Astrocyte of the spinal cord (primary cell): Measurements from ENCODE around the gene ANKRD7.

ENCODE experiments used
- DNase-seq: peaks from one replicate; pipeline ENCODE4 v3.0.0; 2011; ENCODE audit warnings: low read depth, low spot score
- H3K4me3 ChIP-seq: 2 replicates; pipeline ENCODE4 v1.5.1; 2011; ENCODE audit warnings: low read depth, mild to moderate bottlenecking, low read length, moderate library complexity
- in situ Hi-C: cut with HindIII; loops from 2 replicates; pipeline ENCODE4 v1.10.0; 2017; ENCODE audit warnings: low sequenced_read_pairs
- TF ChIP-seq, protein P1 (sequence below): IDR thresholded peaks from 2 replicates; pipeline ENCODE4 v1.5.1; 2012; ENCODE audit warnings: low read depth, mild to moderate bottlenecking, low read length, inconsistent platforms

The ANKRD7 gene

DNA sequence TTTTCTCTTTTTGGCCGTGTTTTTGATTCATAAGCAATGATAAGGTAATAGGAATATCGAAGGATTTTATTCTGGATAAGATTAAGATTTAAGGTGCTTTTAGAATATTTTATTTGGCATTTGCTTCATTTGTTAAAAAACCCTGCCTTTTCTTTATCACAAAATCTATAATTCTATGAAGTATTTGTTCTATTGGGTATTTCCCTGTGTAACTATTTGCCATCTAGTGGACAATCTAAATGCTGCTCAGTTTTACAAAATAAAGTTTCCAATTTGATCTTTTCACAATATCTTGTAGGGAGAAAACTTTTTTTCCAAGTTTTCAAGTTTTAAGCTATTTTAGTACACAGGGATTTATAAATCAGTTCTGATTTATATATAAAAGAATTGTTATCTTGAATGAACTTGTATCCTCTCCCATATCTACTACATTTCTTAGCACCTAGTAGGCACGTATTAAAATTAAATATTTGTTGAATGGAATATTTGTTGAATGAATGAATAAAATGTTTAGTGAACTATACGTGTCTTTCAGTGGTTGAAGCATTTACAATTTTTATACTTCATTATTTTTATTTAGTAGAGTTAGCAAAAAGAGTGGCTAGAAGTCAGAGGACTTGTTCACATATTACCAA, 26.5 kb downstream of the ANKRD7 start:
- peak; percentile 9 for DNase-seq
- in situ Hi-C loops, result no loop called here
- TF ChIP-seq, protein P1, sequence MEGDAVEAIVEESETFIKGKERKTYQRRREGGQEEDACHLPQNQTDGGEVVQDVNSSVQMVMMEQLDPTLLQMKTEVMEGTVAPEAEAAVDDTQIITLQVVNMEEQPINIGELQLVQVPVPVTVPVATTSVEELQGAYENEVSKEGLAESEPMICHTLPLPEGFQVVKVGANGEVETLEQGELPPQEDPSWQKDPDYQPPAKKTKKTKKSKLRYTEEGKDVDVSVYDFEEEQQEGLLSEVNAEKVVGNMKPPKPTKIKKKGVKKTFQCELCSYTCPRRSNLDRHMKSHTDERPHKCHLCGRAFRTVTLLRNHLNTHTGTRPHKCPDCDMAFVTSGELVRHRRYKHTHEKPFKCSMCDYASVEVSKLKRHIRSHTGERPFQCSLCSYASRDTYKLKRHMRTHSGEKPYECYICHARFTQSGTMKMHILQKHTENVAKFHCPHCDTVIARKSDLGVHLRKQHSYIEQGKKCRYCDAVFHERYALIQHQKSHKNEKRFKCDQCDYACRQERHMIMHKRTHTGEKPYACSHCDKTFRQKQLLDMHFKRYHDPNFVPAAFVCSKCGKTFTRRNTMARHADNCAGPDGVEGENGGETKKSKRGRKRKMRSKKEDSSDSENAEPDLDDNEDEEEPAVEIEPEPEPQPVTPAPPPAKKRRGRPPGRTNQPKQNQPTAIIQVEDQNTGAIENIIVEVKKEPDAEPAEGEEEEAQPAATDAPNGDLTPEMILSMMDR, result peak; percentile 61
- no peak overlapping the region for H3K4me3 ChIP-seq

DNA sequence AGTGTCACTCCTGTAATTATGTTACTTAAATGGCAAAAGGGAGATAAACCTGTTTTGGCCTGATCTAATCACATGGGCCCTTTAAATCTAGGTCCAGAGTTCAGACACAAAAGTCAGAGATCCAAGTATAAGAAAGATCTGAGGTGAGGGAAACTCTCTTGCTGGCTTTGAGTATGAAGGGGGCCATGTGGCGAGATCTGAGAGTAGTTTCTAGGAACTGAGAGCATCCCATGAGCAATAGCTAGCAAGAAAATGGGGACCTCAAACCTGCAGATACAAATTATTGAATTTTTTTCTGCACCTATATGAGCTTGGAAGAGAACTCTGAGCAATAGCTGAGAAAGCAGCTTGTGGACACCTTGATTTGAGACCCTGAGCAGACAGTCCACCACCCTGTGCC, 27.6 kb downstream of the ANKRD7 start:
- no peak overlapping the region for H3K4me3 ChIP-seq
- DNase-seq, result no peak
- TF ChIP-seq, protein P1, result no peak
- in situ Hi-C loops, result no loop called here

DNA sequence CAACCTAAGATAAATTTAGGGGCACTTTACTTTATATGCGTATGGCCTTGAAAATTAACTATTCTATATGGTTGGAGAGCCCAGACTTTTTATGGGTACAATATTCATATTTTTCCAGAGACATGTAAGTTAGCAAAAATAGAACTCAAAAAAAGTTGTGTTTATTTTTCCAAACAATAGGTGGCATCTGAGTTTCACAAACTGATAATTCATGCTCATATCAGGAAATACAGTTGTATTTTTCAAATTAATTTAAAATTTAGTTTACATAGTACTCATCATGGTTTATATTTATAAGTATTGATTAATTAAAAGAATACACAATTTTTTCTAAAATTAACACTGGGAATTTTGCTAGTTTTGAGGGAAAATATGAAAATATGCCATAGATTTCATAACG, 34.6 kb downstream of the ANKRD7 start:
- in situ Hi-C loops, result no loop called here
- no peak overlapping the region for H3K4me3 ChIP-seq
- peak; percentile 11 for DNase-seq
- TF ChIP-seq, protein P1, result peak; percentile 15

DNA sequence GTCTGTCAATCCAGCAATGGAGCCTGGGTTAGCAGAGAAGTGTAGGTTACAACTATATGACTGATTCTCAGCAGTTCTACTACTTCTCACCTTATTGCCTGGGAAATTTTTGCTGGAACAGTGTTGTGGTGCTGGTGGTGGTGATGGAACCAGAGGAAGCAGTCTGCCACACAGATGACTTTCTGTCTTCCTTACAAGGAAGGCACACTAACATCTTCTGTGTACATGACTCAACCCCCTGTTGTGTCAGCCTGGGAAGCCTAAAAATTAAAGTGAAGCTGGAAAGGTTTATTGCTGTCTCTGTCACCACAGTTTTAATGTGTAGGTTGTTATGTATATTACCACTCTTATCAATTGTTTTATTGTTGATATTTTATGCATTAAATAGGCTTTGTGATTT, 40.3 kb downstream of the ANKRD7 start:
- TF ChIP-seq, protein P1, result no peak
- H3K4me3 ChIP-seq, result no peak overlapping the region
- in situ Hi-C loops, result no loop called here
- no peak for DNase-seq

DNA sequence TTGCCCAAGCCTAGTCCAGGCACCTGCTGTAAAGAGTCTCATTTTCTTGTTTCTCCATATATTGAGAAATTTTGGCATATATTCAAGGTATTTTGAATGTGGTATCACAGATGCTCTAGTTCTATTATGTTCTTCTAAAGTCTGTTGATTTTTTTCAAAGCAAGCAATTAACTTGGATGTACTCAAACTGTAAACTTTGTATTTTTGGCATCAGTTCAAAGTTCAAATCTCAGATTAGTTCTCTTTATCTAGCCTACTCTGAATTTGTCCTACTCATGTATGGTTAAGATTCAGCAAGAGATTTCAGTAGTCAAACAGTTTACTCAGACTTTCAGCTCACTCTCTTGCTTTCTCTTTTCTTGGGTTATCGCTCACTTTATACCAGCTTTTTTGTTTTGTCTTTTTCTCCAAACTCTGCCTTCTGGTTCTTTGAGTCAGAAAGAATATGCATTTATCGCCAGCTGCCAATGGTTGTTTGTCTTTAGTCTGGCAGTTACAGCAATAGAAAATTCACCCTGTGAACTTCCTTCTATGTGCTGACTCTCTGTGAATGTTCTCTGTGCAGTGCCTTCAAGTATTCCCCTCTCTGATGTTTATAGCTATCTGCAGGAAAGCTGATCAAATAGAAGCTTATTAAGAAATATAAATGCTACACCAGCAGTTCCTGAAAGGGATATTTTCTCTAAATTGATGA, 56.0 kb downstream of the ANKRD7 start:
- in situ Hi-C loops, result no loop called here
- TF ChIP-seq, protein P1, result no peak
- no peak overlapping the region for H3K4me3 ChIP-seq
- peak; percentile 54 for DNase-seq

DNA sequence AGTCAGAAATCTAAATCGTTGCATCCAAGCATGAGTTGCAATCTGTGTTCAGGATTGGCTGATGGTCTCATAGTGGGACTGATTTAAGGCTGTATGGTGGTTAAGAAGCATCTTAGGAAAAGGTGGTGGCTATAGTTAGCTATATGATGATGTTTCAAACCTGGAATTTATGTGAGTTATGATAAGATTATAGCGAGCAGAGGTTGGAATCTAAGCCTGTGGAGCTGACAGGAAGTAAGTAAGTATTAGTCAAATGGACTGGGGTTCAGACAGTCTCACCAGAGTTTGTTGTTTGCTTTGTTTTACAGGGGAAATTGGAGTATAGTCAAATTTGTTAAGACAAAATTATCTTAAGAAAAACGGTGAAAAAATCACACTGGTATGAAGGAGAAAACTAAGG, 56.7 kb downstream of the ANKRD7 start:
- H3K4me3 ChIP-seq, result no peak overlapping the region
- TF ChIP-seq, protein P1, result no peak
- in situ Hi-C loops, result no loop called here
- DNase-seq, result peak; percentile 24
